Measurements from ENCODE around the gene ABCC9. TPM values are rescaled to one million over a fixed set of nuclear protein-coding genes. Genes with fewer than 3 reads are reported as not detected.

Gene ABCC9
- total RNA-seq, 1 donor from 2014 or later = 32.6 TPM

DNA sequence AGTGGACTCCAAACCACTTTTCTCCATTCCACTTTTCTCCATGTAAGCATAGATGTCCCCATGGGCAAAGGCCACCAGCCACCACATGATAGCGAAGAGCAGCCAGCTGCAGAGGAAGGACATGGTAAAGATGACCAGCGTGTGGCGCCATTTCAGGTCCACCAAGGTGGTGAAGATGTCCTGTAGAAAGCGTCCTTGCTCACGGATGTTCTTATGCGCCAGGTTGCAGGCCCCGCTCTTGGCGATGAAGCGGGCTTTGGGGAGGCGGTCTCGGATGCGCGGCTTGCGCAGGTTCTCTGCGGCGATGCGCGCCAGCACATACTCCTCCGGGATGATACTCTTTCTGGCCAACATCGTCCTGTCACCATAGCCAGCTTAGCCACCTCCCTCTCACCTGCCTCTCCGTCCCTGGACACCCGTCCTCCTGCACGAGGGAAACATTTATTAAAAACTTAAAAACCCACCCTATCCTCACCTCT lies 167.9 kb downstream of the ABCC9 start:
- Histone ChIP-seq H3K36me3 (no peaks in the 10 kb centered on the region), H3K9me3 (no peaks in the 10 kb centered on the region), H3K27me3 (peaks cover 4% of the 10 kb centered on the region), H3K27ac (peak overlapping the region; percentile 80), H3K4me3 (peak overlapping the region; percentile 63), H3K4me1 (peaks cover 3% of the 10 kb centered on the region)
- ATAC-seq (peak; percentile 47), DNase-seq (peak; percentile 67)
- peak; percentile 27 for TF ChIP-seq CTCF (IDR thresholded peaks at IDR 0.05)
- intact Hi-C loops (cut with DNase I) = no loop called here

DNA sequence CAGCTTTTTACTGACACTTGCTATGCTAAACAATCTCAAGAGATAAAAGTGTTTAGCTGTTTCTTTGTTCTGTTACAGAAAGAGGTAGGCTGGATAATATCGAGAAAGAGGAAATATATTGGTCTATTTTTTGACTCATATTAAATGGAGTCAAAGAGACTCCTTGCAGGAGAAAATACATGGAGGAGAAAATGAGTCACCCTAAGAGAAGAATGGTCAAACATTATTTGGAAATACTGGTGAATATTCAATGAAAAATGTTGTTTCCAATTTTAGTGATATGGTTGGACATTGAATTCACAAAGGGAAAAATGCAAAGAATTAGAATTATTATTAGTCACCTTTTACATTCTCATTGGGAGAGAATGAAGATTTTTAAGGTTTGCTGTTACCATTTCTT lies 169.9 kb downstream of the ABCC9 start:
- Histone ChIP-seq H3K27ac (no peak overlapping the region), H3K27me3 (peaks cover 4% of the 10 kb centered on the region), H3K4me1 (no peaks in the 10 kb centered on the region), H3K9me3 (no peaks in the 10 kb centered on the region), H3K36me3 (no peaks in the 10 kb centered on the region), H3K4me3 (peak overlapping the region; percentile 63)
- TF ChIP-seq CTCF (IDR thresholded peaks at IDR 0.05) = no peak
- ATAC-seq (no peak), DNase-seq (no peak)
- intact Hi-C loops (cut with DNase I) = no loop called here

DNA sequence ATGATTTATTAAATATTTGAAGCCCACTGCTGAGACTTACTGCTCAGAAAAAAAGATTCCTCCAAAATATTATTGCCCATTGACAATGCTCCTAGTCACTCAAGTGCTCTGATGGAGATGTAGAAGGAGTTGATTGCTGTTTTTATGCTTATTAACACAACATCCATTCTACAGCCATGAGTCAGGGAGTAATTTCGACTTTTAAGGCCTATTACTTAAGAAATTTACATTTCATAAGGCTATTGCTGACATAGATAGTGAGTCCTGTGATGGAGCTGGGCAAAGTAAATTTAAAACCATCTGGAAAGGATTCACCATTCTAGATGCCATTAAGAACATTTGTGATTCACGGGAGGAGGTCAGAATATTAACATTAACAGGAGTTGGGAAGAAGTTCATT lies 171.9 kb downstream of the ABCC9 start:
- Histone ChIP-seq H3K4me1 (no peaks in the 10 kb centered on the region), H3K27me3 (peaks cover 1% of the 10 kb centered on the region), H3K4me3 (no peak overlapping the region), H3K27ac (no peak overlapping the region), H3K36me3 (peaks cover 10% of the 10 kb centered on the region), H3K9me3 (no peaks in the 10 kb centered on the region)
- DNase-seq = no peak
- intact Hi-C loops (cut with DNase I) = no loop called here
- no peak for TF ChIP-seq CTCF (IDR thresholded peaks at IDR 0.05)
- no peak for ATAC-seq

GRCh38 chr12:21766403-21766802 lies 174.8 kb downstream of the ABCC9 start:
- H3K36me3 ChIP-seq = peaks cover 10% of the 10 kb centered on the region
- no peak for ATAC-seq
- H3K4me1 ChIP-seq = no peaks in the 10 kb centered on the region
- intact Hi-C loops (cut with DNase I) = no loop called here
- H3K27ac ChIP-seq = no peak overlapping the region
- H3K4me3 ChIP-seq = no peak overlapping the region
- no peak for TF ChIP-seq CTCF (IDR thresholded peaks at IDR 0.05)
- no peaks in the 10 kb centered on the region for H3K27me3 ChIP-seq
- H3K9me3 ChIP-seq = no peaks in the 10 kb centered on the region
- DNase-seq = no peak

GRCh38 chr12:21764950-21765349 lies 176.3 kb downstream of the ABCC9 start:
- TF ChIP-seq CTCF (IDR thresholded peaks at IDR 0.05) = no peak
- Histone ChIP-seq H3K27me3 (no peaks in the 10 kb centered on the region), H3K4me1 (no peaks in the 10 kb centered on the region), H3K4me3 (no peak overlapping the region), H3K27ac (no peak overlapping the region), H3K36me3 (peaks cover 10% of the 10 kb centered on the region), H3K9me3 (no peaks in the 10 kb centered on the region)
- ATAC-seq = no peak
- intact Hi-C loops (cut with DNase I) = no loop called here
- DNase-seq = no peak

- H3K9me3 ChIP-seq = no peaks in the 10 kb centered on the region
- intact Hi-C loops (cut with DNase I) = no loop called here
- no peaks in the 10 kb centered on the region for H3K27me3 ChIP-seq
- ATAC-seq (peak; percentile 87), DNase-seq (no peak)
- no peak overlapping the region for H3K4me3 ChIP-seq
- TF ChIP-seq CTCF (IDR thresholded peaks at IDR 0.05) = no peak
- H3K4me1 ChIP-seq = no peaks in the 10 kb centered on the region
- no peak overlapping the region for H3K27ac ChIP-seq
- H3K36me3 ChIP-seq = peaks cover 10% of the 10 kb centered on the region
Measured at GRCh38 chr12:21764065-21764464, 177.2 kb downstream of the ABCC9 start.

All from upper lobe of right lung (tissue), 1 donor.